Tibial nerve (tissue), 4 donors: ENCODE measurements around the gene RASSF7. TPM values are rescaled to one million over a fixed set of nuclear protein-coding genes. Genes with fewer than 3 reads are reported as not detected.

Experiments
- DNase-seq, 2 donors: peaks; one replicate each; pipeline ENCODE4 v3.0.0-alpha.2; 2019; ENCODE audit warnings: low spot score in 2 of 2
- H3K27ac ChIP-seq, 4 donors: fragments of 200-600 bp; sonication (generic) in 3 of 4; one replicate each; pipeline ENCODE4 v1.5.1; 2017 to 2019; ENCODE audit warnings: mild to moderate bottlenecking in 1 of 4
- H3K27me3 ChIP-seq, 2 donors: fragments of 200-600 bp; sonication (generic) in 1 of 2; one replicate each; pipeline versions ENCODE4 v1.5.1 to v1.6.0; 2017 to 2019
- H3K36me3 ChIP-seq, 3 donors: fragments of 200-600 bp; sonication (generic); one replicate each; pipeline ENCODE4 v1.5.1; 2018 to 2019
- H3K4me1 ChIP-seq, 4 donors: fragments of 200-600 bp; sonication (generic) in 3 of 4; one replicate each; pipeline ENCODE4 v1.5.1; 2017 to 2019
- H3K4me3 ChIP-seq, 4 donors: fragments of 200-600 bp; sonication (generic) in 3 of 4; one replicate each; pipeline ENCODE4 v1.5.1; 2017 to 2019; ENCODE audit warnings: mild to moderate bottlenecking in 1 of 4, moderate library complexity in 1 of 4
- H3K9me3 ChIP-seq, 4 donors: fragments of 200-600 bp; sonication (generic) in 3 of 4; one replicate each; pipeline ENCODE4 v1.5.1; 2017 to 2019
- CTCF ChIP-seq, 5 experiments: fragments of 200-600 bp in 3 of 5; fragments of 450-650 bp in 2 of 5; sonication (generic) in 3 of 5; IDR thresholded peaks; one replicate each; pipeline ENCODE4 v1.5.1; 2016 to 2019; ENCODE audit warnings: antibody characterized with exemption in 5 of 5, mild to moderate bottlenecking in 3 of 5, moderate library complexity in 2 of 5
- EP300 ChIP-seq, 2 donors: sonication (generic); formaldehyde crosslinking; IDR thresholded peaks; one replicate each; pipeline ENCODE4 v1.6.1; 2017; ENCODE audit warnings: antibody characterized with exemption in 2 of 2, mild to moderate bottlenecking in 1 of 2
- POLR2A ChIP-seq, 2 donors: fragments of 450-650 bp; IDR thresholded peaks; one replicate each; pipeline ENCODE4 v1.6.1; 2017; ENCODE audit warnings: antibody characterized with exemption in 2 of 2, mild to moderate bottlenecking in 2 of 2, moderate library complexity in 2 of 2
- WGBS, 2 donors: methylation state at CpG; one replicate each; pipeline ENCODE4 v1.1.5; 2018; 5-methylcytosine and 5-hydroxymethylcytosine counted together
- total RNA-seq, 4 donors: library from RNA; depleted of rRNA; stranded (reverse); fragments of >200 nt; gene quantifications; one replicate each; pipeline ENCODE4 v1.1.0, GENCODE V29; 2016

Gene RASSF7
- total RNA-seq, 4 donors from 2014 or later = 21.0 to 25.6 (median 23.1) TPM

- H3K36me3 ChIP-seq = no peaks in the 10 kb centered on the region
- H3K4me3 ChIP-seq = no peak overlapping the region
- no peak for DNase-seq
- no peak for TF ChIP-seq POLR2A (IDR thresholded peaks at IDR 0.05)
- no peak for TF ChIP-seq EP300 (IDR thresholded peaks at IDR 0.05)
- peaks cover 0 to 62% of the 10 kb centered on the region in 2 donors for H3K27me3 ChIP-seq
- 79 to 91% methylated on average over 12 to 15 of the region's 15 CpGs for WGBS, 2 donors
- H3K27ac ChIP-seq = peak overlapping the region in 1 of 4 donors; percentile 34
- H3K4me1 ChIP-seq = peaks cover 0 to 46% (median 20%) of the 10 kb centered on the region in 4 donors
- no peaks in the 10 kb centered on the region for H3K9me3 ChIP-seq
These were observed 1.6 kb upstream of the RASSF7 start for GRCh38 chr11:559020-559620.

- no peaks in the 10 kb centered on the region for H3K9me3 ChIP-seq
- peaks cover 0 to 41% (median 17%) of the 10 kb centered on the region in 4 donors for H3K4me1 ChIP-seq
- no peak for DNase-seq
- H3K27me3 ChIP-seq = peaks cover 0 to 55% of the 10 kb centered on the region in 2 donors
- WGBS, 2 donors = 57 to 83% methylated on average over 16 to 18 of the region's 18 CpGs
- H3K4me3 ChIP-seq = peak overlapping the region; percentile 44 to 97 (median 70)
- TF ChIP-seq EP300 (IDR thresholded peaks at IDR 0.05) = no peak
- no peak for TF ChIP-seq POLR2A (IDR thresholded peaks at IDR 0.05)
- no peak for TF ChIP-seq CTCF (IDR thresholded peaks at IDR 0.05)
- peak overlapping the region in 2 of 4 donors; percentile 83 to 88 for H3K27ac ChIP-seq
- no peaks in the 10 kb centered on the region for H3K36me3 ChIP-seq
These were observed 962 bp upstream of the RASSF7 start for GRCh38 chr11:559712-560304.

GRCh38 chr11:561148-562003 is 606 bp downstream of the RASSF7 start:
- TF ChIP-seq EP300 (IDR thresholded peaks at IDR 0.05) = no peak
- no peak for TF ChIP-seq CTCF (IDR thresholded peaks at IDR 0.05)
- no peak for TF ChIP-seq POLR2A (IDR thresholded peaks at IDR 0.05)
- DNase-seq = no peak
- peak overlapping the region; percentile 44 to 97 (median 60) for H3K4me3 ChIP-seq
- H3K36me3 ChIP-seq = no peaks in the 10 kb centered on the region
- H3K4me1 ChIP-seq = peaks cover 0 to 25% (median 8%) of the 10 kb centered on the region in 4 donors
- WGBS, 2 donors = 16 to 27% methylated on average over 27 to 38 of the region's 67 CpGs
- H3K27me3 ChIP-seq = peaks cover 0 to 41% of the 10 kb centered on the region in 2 donors
- no peaks in the 10 kb centered on the region for H3K9me3 ChIP-seq
- peak overlapping the region in 2 of 4 donors; percentile 79 to 83 for H3K27ac ChIP-seq

GRCh38 chr11:562046-562645 is 1.4 kb downstream of the RASSF7 start:
- H3K36me3 ChIP-seq = no peaks in the 10 kb centered on the region
- H3K9me3 ChIP-seq = no peaks in the 10 kb centered on the region
- H3K27ac ChIP-seq = no peak overlapping the region
- TF ChIP-seq CTCF (IDR thresholded peaks at IDR 0.05) = no peak
- no peak for TF ChIP-seq EP300 (IDR thresholded peaks at IDR 0.05)
- no peak for TF ChIP-seq POLR2A (IDR thresholded peaks at IDR 0.05)
- peaks cover 0 to 33% of the 10 kb centered on the region in 2 donors for H3K27me3 ChIP-seq
- no peak for DNase-seq
- peaks cover 0 to 25% (median 8%) of the 10 kb centered on the region in 4 donors for H3K4me1 ChIP-seq
- 91 to 97% methylated on average over 15 to 26 of the region's 29 CpGs for WGBS, 2 donors
- no peak overlapping the region for H3K4me3 ChIP-seq

- no peaks in the 10 kb centered on the region for H3K36me3 ChIP-seq
- H3K27ac ChIP-seq = no peak overlapping the region
- WGBS, 2 donors = 90 to 91% methylated on average over 7 to 8 of the region's 18 CpGs
- TF ChIP-seq EP300 (IDR thresholded peaks at IDR 0.05) (no peak), POLR2A (IDR thresholded peaks at IDR 0.05) (no peak)
- H3K27me3 ChIP-seq = peaks cover 0 to 22% of the 10 kb centered on the region in 2 donors
- no peaks in the 10 kb centered on the region for H3K9me3 ChIP-seq
- no peak overlapping the region for H3K4me3 ChIP-seq
- H3K4me1 ChIP-seq = peaks cover 0 to 33% (median 11%) of the 10 kb centered on the region in 4 donors
- no peak for DNase-seq
These were observed 2.5 kb downstream of the RASSF7 start for GRCh38 chr11:563066-563811.
